GM23338 (cell line): Measurements from ENCODE around the gene GPC6. TPM values are rescaled to one million over a fixed set of nuclear protein-coding genes. Genes with fewer than 3 reads are reported as not detected.

ENCODE experiments used
- ATAC-seq: fragments of 200-7000 bp; cut with Tn5 transposase; 3 replicates; pipeline ENCODE4 v1.9.1; 2020
- DNase-seq: peaks from one replicate; pipeline ENCODE4 v3.0.0-alpha.2; 2015; ENCODE audit warnings: low spot score
- H2AFZ ChIP-seq: fragments of 200-600 bp; sonication (generic); 2 replicates; pipeline ENCODE4 v1.8.0; 2016; ENCODE audit warnings: antibody characterized with exemption, mild to moderate bottlenecking, moderate library complexity
- H3F3A ChIP-seq: fragments of 200-600 bp; sonication (generic); replicated peaks from 2 replicates; pipeline ENCODE4 v1.8.0; 2017; ENCODE audit warnings: antibody characterized with exemption, mixed run types, low read depth
- H3K27ac ChIP-seq: fragments of 200-600 bp; sonication (generic); 2 replicates; pipeline ENCODE4 v1.6.1; 2016; ENCODE audit warnings: low read depth
- H3K27me3 ChIP-seq: fragments of 200-600 bp; sonication (generic); 2 replicates; pipeline ENCODE4 v1.8.0; 2016; ENCODE audit warnings: mild to moderate bottlenecking, mixed run types, moderate library complexity; ENCODE audit not compliant: insufficient read depth
- H3K36me3 ChIP-seq: fragments of 200-600 bp; sonication (generic); 2 replicates; pipeline ENCODE4 v1.8.0; 2016; ENCODE audit warnings: mild to moderate bottlenecking; ENCODE audit not compliant: insufficient read depth
- H3K4me1 ChIP-seq: fragments of 200-600 bp; sonication (generic); 2 replicates; pipeline ENCODE4 v1.8.0; 2016; ENCODE audit warnings: mild to moderate bottlenecking, moderate library complexity; ENCODE audit not compliant: insufficient read depth
- H3K4me2 ChIP-seq: fragments of 200-600 bp; sonication (generic); 2 replicates; pipeline ENCODE4 v1.7.1; 2017; ENCODE audit warnings: mixed run types
- H3K4me3 ChIP-seq: fragments of 200-600 bp; sonication (generic); 2 replicates; pipeline ENCODE4 v1.6.1; 2016; ENCODE audit warnings: mixed run types
- H3K79me2 ChIP-seq: fragments of 200-600 bp; sonication (generic); replicated peaks from 2 replicates; pipeline ENCODE4 v1.8.0; 2017; ENCODE audit warnings: mild to moderate bottlenecking; ENCODE audit not compliant: insufficient read depth
- H3K9me2 ChIP-seq: fragments of 200-600 bp; sonication (generic); 2 replicates; pipeline ENCODE4 v1.8.0; 2017; ENCODE audit not compliant: insufficient read depth
- H4K20me1 ChIP-seq: fragments of 200-600 bp; sonication (generic); replicated peaks from 2 replicates; pipeline ENCODE4 v1.8.0; 2017; ENCODE audit warnings: mild to moderate bottlenecking; ENCODE audit not compliant: insufficient read depth
- H3K27ac Mint-ChIP-seq: 2 replicates; pipeline ENCODE4 v1.8.0; 2020; ENCODE audit warnings: inconsistent platforms, mild to moderate bottlenecking, moderate library complexity, mixed read lengths
- H3K27me3 Mint-ChIP-seq: 3 replicates; pipeline ENCODE4 v1.8.0; 2022; ENCODE audit warnings: low read depth, mild to moderate bottlenecking, moderate library complexity, mixed read lengths, inconsistent platforms; ENCODE audit not compliant: insufficient read depth, poor library complexity
- H3K36me3 Mint-ChIP-seq: 3 replicates; pipeline ENCODE4 v1.8.0; 2021; ENCODE audit warnings: low read depth, mild to moderate bottlenecking, inconsistent platforms, moderate library complexity, mixed read lengths
- H3K4me1 Mint-ChIP-seq: 3 replicates; pipeline ENCODE4 v1.8.0; 2020; ENCODE audit warnings: mild to moderate bottlenecking, inconsistent platforms, mixed read lengths
- H3K4me3 Mint-ChIP-seq: 3 replicates; pipeline ENCODE4 v1.8.0; 2021; ENCODE audit warnings: moderate library complexity, mild to moderate bottlenecking, inconsistent platforms, mixed read lengths
- H3K9me3 Mint-ChIP-seq: 3 replicates; pipeline ENCODE4 v1.8.0; 2020; ENCODE audit warnings: moderate library complexity, mild to moderate bottlenecking, inconsistent platforms, mixed read lengths
- CREB1 ChIP-seq: fragments of 250-450 bp; sonication (Bioruptor Pico); IDR thresholded peaks from 2 replicates; pipeline ENCODE4 v1.5.0; 2020; ENCODE audit warnings: low read depth, mild to moderate bottlenecking, moderate library complexity
- CTCF ChIP-seq, 2 experiments: fragments of 200-600 bp in 1 of 2; sonication (generic) in 1 of 2; conservative IDR thresholded peaks; 2 replicates each; pipeline versions ENCODE4 v1.5.1 to v1.6.1; 2016 to 2017; ENCODE audit warnings: antibody characterized with exemption in 2 of 2, low read depth in 2 of 2, mild to moderate bottlenecking in 2 of 2, moderate library complexity in 1 of 2
- ETS1 ChIP-seq: IDR thresholded peaks from 2 replicates; pipeline ENCODE4 v1.6.1; 2016; ENCODE audit warnings: antibody characterized with exemption
- EZH2 ChIP-seq: fragments of 200-600 bp; sonication (generic); IDR thresholded peaks from one replicate; pipeline ENCODE4 v1.8.0; 2017; ENCODE audit warnings: antibody characterized with exemption, mild to moderate bottlenecking, low read depth; ENCODE audit not compliant: unreplicated experiment
- EZH2phosphoT487 ChIP-seq: fragments of 200-600 bp; sonication (generic); IDR thresholded peaks from one replicate; pipeline ENCODE4 v1.8.1; 2018; ENCODE audit warnings: antibody characterized with exemption; ENCODE audit not compliant: unreplicated experiment
- JUNB ChIP-seq: IDR thresholded peaks from one replicate; pipeline ENCODE4 v1.6.1; 2016; ENCODE audit warnings: antibody characterized with exemption; ENCODE audit not compliant: unreplicated experiment
- NANOG ChIP-seq: IDR thresholded peaks from 2 replicates; pipeline ENCODE4 v1.6.1; 2016; ENCODE audit warnings: antibody characterized with exemption, borderline replicate concordance
- POLR2AphosphoS5 ChIP-seq: IDR thresholded peaks from 2 replicates; pipeline ENCODE4 v1.6.1; 2016; ENCODE audit warnings: antibody characterized with exemption, low read depth
- REST ChIP-seq: IDR thresholded peaks from one replicate; pipeline ENCODE4 v1.6.1; 2018; ENCODE audit warnings: antibody characterized with exemption; ENCODE audit not compliant: unreplicated experiment
- ZNF114 ChIP-seq: fragments of 250-450 bp; sonication (Bioruptor Pico); IDR thresholded peaks from 2 replicates; pipeline ENCODE4 v1.5.0; 2020; ENCODE audit warnings: mild to moderate bottlenecking, moderate library complexity
- ZNF331 ChIP-seq: fragments of 250-450 bp; sonication (Bioruptor Pico); IDR thresholded peaks from 2 replicates; pipeline ENCODE4 v1.5.0; 2020; ENCODE audit warnings: low read depth, mild to moderate bottlenecking, moderate library complexity
- ZNF462 ChIP-seq: fragments of 250-450 bp; sonication (Bioruptor Pico); IDR thresholded peaks from 2 replicates; pipeline ENCODE4 v1.5.0; 2020; ENCODE audit warnings: mild to moderate bottlenecking, moderate library complexity
- polyA plus RNA-seq: library from polyadenylated mRNA; unstranded; fragments of >200 nt; fragmentation: Nextera tagmentation; extraction: Ambion mirVana; gene quantifications from 2 replicates; pipeline ENCODE4 v1.2.1, GENCODE V29; 2016
- total RNA-seq: library from RNA; depleted of rRNA; stranded (reverse); fragments of >200 nt; shearing (Covaris generic); gene quantifications from 2 replicates; pipeline ENCODE4 v1.2.3, GENCODE V29; 2014

The GPC6 gene
- total and polyA plus RNA-seq, 2 experiments from 2014 or later = 6.4 to 28.6 TPM

GRCh38 chr13:93810264-93810663 is 583.7 kb downstream of the GPC6 start (continued):
- TF ChIP-seq ZNF462 (CRISPR knock-in tag) = no peak

- 0 out of 2 replicates have a peak, but pooled peaks cover 2% of the 10 kb centered on the region for H3K9me2 ChIP-seq
- Mint-ChIP-seq H3K27ac (0 out of 2 replicates have a peak overlapping the region, but pooled peaks have one; percentile 25), H3K36me3 (no peaks in the 10 kb centered on the region), H3K4me1 (peaks cover 48% of the 10 kb centered on the region), H3K4me3 (no peak overlapping the region), H3K27me3 (no peaks in the 10 kb centered on the region), H3K9me3 (no peaks in the 10 kb centered on the region)
- peaks cover 41% of the 10 kb centered on the region for H3K4me1 ChIP-seq
- H3K4me2 ChIP-seq = no peak overlapping the region
- DNase-seq (peak; percentile 22), ATAC-seq (no peak)
- H3K36me3 ChIP-seq = no peaks in the 10 kb centered on the region
- no peaks in the 10 kb centered on the region for H4K20me1 ChIP-seq
- no peak overlapping the region for H2AFZ ChIP-seq
- H3F3A ChIP-seq = no peaks in the 10 kb centered on the region
- H3K27ac ChIP-seq = no peak overlapping the region
- H3K27me3 ChIP-seq = no peaks in the 10 kb centered on the region
- H3K79me2 ChIP-seq = no peaks in the 10 kb centered on the region
- no peak overlapping the region for H3K4me3 ChIP-seq
- TF ChIP-seq CTCF (conservative IDR thresholded peaks at IDR 0.05; ENCODE audit: low read depth in 2 of 2) = no peak
- TF ChIP-seq EZH2phosphoT487 = no peak
- TF ChIP-seq REST = no peak
- TF ChIP-seq JUNB = no peak
- no peak for TF ChIP-seq ETS1
- no peak for TF ChIP-seq EZH2
- TF ChIP-seq CREB1 = no peak
- TF ChIP-seq ZNF114 (CRISPR knock-in tag) = no peak
- no peak for TF ChIP-seq POLR2AphosphoS5
- TF ChIP-seq NANOG = no peak
- TF ChIP-seq ZNF331 (CRISPR knock-in tag) = no peak
Measured at GRCh38 chr13:93811071-93811737, 584.6 kb downstream of the GPC6 start.
